ENCODE measurements around the gene TLX2. TPM values are rescaled to one million over a fixed set of nuclear protein-coding genes. Genes with fewer than 3 reads are reported as not detected.

The TLX2 gene
- polyA plus RNA-seq, 3 donors: not detected

DNA sequence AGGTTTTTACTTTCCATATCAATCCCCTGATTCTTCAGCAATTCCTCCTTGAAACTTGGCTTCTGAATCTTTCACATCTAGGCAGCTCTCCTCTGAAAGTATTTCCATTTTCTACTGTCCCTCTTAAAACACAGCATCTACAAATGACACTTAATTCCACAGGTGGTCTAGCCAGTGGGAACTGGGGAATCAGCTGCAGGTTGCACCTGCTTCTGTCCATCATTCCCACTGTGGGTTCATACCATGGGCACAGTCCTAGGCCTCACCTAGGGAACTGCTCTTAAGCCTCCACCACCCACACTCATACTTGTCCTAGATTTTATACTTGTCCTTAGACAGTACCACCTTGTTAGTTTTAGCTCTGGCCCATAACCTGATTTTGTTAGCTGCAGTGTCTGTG, 37.3 kb downstream of the TLX2 start:
- Histone ChIP-seq H4K20me1 (ENCODE audit: insufficient read depth, low read length) (peaks cover 5% of the 10 kb centered on the region), H2AFZ (ENCODE audit: insufficient read depth, low read depth, low read length, poor library complexity, severe bottlenecking) (no peak overlapping the region), H3K9ac (ENCODE audit: insufficient read depth, low read length, poor library complexity, severe bottlenecking) (no peak overlapping the region), H3K79me2 (ENCODE audit: insufficient read depth, low read length) (peaks cover 56% of the 10 kb centered on the region), H3K9me3 (replicated peaks in 1 of 2; ENCODE audit: control insufficient read depth in 1 of 2, insufficient read depth in 1 of 2, low read length in 2 of 2) (no peaks in the 10 kb centered on the region), H3K4me3 (replicated peaks in 1 of 3; ENCODE audit: low read depth in 2 of 3, low read length in 3 of 3) (no peak overlapping the region), H3K4me1 (ENCODE audit: control insufficient read depth in 1 of 2, insufficient read depth in 2 of 2, low read length in 2 of 2) (peaks cover 33 to 52% of the 10 kb centered on the region in 2 donors), H3K36me3 (replicated peaks in 1 of 2; ENCODE audit: control insufficient read depth in 1 of 2, insufficient read depth in 2 of 2, low read length in 2 of 2) (peaks cover 4 to 5% of the 10 kb centered on the region in 2 donors), H3K27ac (ENCODE audit: low read depth in 1 of 2, low read length in 2 of 2) (no peak overlapping the region), H3K4me2 (replicated peaks; ENCODE audit: extremely low read depth, low read length, poor library complexity, severe bottlenecking) (no peak overlapping the region), H3K27me3 (ENCODE audit: control insufficient read depth in 2 of 2, insufficient read depth in 2 of 2, low read length in 2 of 2) (no peaks in the 10 kb centered on the region)
- Mint-ChIP-seq H3K9me3 (no peaks in the 10 kb centered on the region), H3K4me3 (no peak overlapping the region), H3K36me3 (peaks cover 16 to 25% of the 10 kb centered on the region in 2 donors), H3K27me3 (ENCODE audit: low read depth in 3 of 3) (peaks cover 3 to 7% (median 6%) of the 10 kb centered on the region in 3 donors), H3K4me1 (peaks cover 46% of the 10 kb centered on the region), H3K27ac (peak overlapping the region in 1 of 7 donors; percentile 4)
- no peak for DNase-seq
- no peak for TF ChIP-seq CTCF (IDR thresholded peaks at IDR 0.05)
- intact Hi-C loops (cut with micrococcal nuclease): loop anchor here (5.0 kb wide), 1 partner anchor 36 kb away; no protein-coding TSS in a partner anchor

DNA sequence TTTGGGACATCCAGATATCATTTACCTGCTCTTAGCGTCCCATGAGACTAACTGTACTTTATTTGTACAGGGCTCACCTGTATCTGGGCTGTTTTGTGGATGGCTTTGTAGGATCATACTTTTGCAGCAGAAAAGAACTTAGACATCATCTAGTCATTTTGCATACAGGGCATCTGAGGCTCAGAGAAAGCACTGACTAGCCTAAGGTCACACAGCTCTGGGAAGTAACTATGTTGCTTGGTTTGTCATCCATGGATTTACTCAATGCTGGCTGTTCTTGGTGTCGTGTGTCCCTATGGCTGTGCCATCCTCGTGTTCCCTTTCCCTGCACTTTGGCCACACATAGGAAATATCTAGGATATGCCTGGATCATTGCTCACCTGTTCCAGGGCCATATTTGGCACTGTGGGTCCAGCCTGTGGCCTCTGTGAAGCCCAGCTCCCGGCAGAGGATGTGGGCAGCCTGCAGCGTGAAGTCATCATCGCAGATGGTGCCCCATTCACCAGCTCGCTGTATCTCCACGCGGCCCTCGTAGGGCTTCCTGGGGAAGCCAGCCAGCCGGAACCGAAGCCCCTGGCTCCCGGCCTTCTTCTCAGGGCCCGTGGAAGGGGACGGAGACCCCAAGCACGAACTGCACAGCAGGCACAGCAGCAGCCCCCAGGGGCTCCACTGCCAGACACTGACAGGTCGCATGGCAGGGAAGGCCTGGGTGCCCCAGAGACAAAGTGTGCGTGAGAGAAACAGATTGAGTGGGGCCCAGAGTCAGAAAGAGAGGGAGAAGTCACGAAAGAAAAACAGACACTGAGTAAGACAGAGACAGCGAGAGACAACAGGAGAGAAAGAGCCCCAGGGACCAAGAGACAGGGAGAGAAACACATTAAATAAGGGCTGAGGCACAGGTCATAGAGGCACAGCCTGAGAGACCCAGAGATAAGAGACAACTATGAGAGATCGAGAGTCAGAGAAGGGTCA, 38.0 kb downstream of the TLX2 start:
- intact Hi-C loops (cut with micrococcal nuclease): loop anchor here (5.0 kb wide), 1 partner anchor 35 kb away; no protein-coding TSS in a partner anchor
- Histone ChIP-seq H3K36me3 (replicated peaks in 1 of 2; ENCODE audit: control insufficient read depth in 1 of 2, insufficient read depth in 2 of 2, low read length in 2 of 2) (peaks cover 10 to 12% of the 10 kb centered on the region in 2 donors), H3K4me2 (replicated peaks; ENCODE audit: extremely low read depth, low read length, poor library complexity, severe bottlenecking) (no peak overlapping the region), H3K9me3 (replicated peaks in 1 of 2; ENCODE audit: control insufficient read depth in 1 of 2, insufficient read depth in 1 of 2, low read length in 2 of 2) (no peaks in the 10 kb centered on the region), H3K9ac (ENCODE audit: insufficient read depth, low read length, poor library complexity, severe bottlenecking) (no peak overlapping the region), H2AFZ (ENCODE audit: insufficient read depth, low read depth, low read length, poor library complexity, severe bottlenecking) (no peak overlapping the region), H3K79me2 (ENCODE audit: insufficient read depth, low read length) (peaks cover 63% of the 10 kb centered on the region), H3K4me1 (ENCODE audit: control insufficient read depth in 1 of 2, insufficient read depth in 2 of 2, low read length in 2 of 2) (peaks cover 38 to 59% of the 10 kb centered on the region in 2 donors), H4K20me1 (ENCODE audit: insufficient read depth, low read length) (peaks cover 12% of the 10 kb centered on the region), H3K27ac (ENCODE audit: low read depth in 1 of 2, low read length in 2 of 2) (no peak overlapping the region), H3K27me3 (ENCODE audit: control insufficient read depth in 2 of 2, insufficient read depth in 2 of 2, low read length in 2 of 2) (no peaks in the 10 kb centered on the region), H3K4me3 (replicated peaks in 1 of 3; ENCODE audit: low read depth in 2 of 3, low read length in 3 of 3) (no peak overlapping the region)
- peaks cover 3 to 7% (median 6%) of the 10 kb centered on the region in 3 donors for H3K27me3 Mint-ChIP-seq (ENCODE audit: low read depth in 3 of 3)
- no peaks in the 10 kb centered on the region for H3K9me3 Mint-ChIP-seq
- peaks cover 53% of the 10 kb centered on the region for H3K4me1 Mint-ChIP-seq
- H3K36me3 Mint-ChIP-seq: peaks cover 23 to 32% of the 10 kb centered on the region in 2 donors
- TF ChIP-seq CTCF (IDR thresholded peaks at IDR 0.05): no peak
- DNase-seq: no peak
- H3K27ac Mint-ChIP-seq: peak overlapping the region in 1 of 7 donors; percentile 8
- WGBS (ENCODE audit: insufficient coverage): 65% methylated on average over 20 of the region's 21 CpGs
- peak overlapping the region in 1 of 2 donors; percentile 32 for H3K4me3 Mint-ChIP-seq

All from CD14-positive monocyte (primary cell).